A172 (cell line): ENCODE results near the gene AFF3. TPM values are rescaled to one million over a fixed set of nuclear protein-coding genes. Genes with fewer than 3 reads are reported as not detected.
A peak's percentile ranks its signal among the peaks of the same experiment; 100 is the strongest.
"Not testable (repeated sequence)": the region's sequence is repeated elsewhere in the genome, so short reads cannot be mapped to it uniquely, and the experiment has no call there.

Experiments used
- DNase-seq: peaks from one replicate; pipeline ENCODE4 v3.0.0-alpha.2; 2015; ENCODE audit warnings: low spot score
- total RNA-seq: library from RNA; depleted of rRNA; stranded (reverse); fragments of >200 nt; shearing (Covaris generic); gene quantifications from 2 replicates; pipeline ENCODE4 v1.2.3, GENCODE V29; 2014

Gene AFF3
- total RNA-seq, 1 experiment from 2014 or later = 1.9 TPM

DNA sequence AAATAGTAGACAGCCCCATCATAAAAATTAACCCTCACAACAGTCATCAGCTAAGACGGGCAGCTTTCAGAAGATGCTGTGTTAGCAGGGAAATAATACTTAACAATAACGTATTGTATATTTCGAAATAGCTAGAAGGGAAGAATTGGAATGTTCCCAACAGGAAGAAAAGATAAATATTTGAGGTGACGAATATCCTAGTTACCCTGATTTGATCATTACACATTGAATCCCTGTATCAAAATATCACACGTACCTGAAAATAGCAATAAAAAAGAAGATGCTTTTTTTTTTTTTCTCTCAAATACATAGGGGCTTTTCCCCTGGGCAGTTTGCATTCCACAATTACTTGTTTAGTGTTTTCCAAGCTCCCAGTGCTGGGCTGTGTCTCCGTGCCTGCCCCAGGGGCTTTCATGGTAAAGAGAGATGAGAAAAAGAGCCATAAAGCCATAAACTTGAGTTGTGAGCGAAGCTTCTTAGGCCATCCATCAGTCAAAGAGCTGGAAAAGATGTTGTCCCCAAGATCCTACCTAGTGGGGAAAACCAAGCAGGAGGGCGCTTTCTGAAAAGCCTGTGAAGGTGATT, 469.5 kb downstream of the AFF3 start:
- no peak for DNase-seq

DNA sequence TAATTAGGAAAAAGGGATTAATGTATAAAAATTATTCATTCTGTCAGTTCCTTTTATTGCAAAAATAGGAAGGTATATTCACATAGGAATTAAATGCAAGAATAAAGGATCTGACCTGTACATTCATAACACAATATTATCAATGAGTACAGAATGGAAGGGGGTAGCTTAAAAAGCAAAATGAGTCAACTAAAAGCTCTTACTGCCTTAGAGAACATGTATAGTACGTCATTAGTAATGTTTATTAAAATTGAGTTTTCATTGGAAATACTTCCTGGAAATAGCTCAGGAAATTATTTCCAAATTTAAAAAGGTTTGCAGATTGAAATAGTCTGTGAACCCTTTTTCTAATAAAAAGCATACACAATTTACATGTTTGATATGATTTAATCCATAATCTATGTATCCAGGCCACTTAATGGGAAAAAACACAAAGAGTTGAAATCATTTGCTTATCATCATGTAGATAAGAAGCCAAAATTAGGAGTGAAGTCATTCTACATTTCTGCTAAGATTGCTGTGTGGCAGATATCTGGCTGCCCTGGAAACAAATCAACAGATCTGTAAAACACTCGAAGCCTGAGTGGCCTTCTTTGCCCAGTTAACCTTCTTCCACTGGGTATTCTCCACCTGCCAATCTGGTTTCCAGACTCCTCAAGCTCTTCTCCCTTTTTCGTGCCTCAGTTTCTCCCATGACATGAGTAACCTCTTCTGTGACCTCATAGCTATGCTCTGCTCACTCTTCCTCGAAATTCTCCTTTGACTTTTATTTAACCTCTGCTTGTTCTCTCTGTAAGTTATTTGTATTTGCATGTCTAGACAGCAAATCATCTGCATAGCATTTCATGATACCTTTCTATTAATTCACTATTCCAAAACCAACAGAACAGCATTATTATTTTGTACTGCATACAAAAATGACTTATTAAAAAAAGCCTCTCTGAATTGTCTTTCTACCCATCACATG, 471.3 kb downstream of the AFF3 start:
- no peak for DNase-seq

DNA sequence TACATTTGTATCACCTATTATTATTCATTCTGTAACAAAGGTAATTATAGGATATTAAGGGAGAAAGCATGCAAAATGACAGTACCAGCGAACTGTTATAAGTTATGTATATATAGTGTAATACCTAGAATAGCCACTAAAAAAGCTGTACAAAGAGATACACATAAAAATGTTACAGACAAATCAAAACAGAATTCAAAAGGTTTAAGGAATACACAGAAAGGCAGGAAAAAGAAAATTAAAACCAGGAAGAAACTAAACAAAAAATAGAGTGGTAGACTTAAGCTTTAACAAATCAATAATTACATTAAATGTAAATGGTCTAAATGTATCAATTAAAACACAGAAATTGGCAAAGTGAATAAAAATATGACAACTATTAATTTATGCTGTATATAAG, 476.1 kb downstream of the AFF3 start:
- DNase-seq = no peak

DNA sequence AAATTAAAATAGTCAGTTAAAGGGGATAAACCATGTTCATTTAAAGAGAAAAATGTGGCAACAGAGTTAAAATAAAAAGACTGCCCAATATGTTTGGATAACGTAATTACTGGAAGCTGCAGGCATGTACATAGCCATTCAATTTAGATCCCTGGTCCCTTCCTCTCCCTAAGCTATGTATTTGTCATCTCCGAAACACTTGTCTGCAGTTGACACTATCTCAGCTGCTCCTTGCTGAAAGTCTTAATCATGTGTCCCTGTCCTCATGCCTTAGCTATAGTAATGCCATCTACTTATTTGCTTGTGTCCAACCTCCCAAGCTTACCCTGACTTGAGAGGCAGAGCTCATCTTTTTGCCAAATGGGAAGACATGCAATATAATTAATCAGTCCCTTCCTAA, 478.7 kb downstream of the AFF3 start:
- no peak for DNase-seq

DNA sequence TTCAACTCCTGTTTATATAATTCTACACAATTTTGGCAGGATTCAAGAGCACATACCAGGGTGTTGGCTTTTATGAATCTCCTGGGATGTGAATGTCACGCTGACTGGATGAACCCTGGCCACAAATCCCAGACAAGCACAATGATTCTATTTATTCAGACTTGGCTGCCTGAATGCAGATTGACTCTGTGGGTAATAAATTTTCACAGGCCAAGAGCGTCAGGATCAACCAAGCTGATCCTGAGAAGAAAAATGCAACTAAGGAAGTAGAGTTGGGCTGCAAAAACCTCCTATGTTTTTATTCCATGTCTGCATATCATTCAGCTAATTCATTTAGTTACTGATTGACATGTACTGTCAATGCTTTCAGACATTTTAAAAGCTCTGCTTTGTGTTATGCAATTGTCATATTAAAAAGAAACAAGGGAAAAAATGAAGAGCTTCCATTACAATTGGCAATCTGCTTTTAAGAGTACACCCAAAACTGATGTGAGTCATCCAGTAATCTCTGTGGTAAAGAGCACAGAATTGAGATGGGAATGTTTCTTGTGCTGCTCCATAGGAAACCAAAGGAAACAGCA, 479.5 kb downstream of the AFF3 start:
- peak; percentile 92 for DNase-seq

DNA sequence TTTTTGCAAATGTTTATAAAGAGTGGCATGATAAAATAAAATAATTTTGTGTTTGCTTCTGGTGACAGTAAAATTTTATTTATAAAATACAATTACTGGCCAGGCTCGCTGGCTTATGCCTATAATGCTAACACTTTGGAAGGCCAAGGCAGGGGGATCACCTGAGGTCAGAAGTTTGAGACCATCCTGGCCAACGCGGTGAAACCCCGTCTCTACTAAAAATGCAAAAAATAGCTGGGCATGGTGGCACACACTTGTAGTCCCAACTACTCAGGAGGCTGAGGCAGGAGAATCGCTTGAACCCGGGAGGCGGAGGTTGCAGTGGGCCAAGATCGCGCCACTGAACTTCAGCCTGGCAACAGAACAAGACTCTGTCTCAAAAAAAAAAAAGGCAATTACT, 480.6 kb downstream of the AFF3 start:
- DNase-seq = not testable (repeated sequence)

DNA sequence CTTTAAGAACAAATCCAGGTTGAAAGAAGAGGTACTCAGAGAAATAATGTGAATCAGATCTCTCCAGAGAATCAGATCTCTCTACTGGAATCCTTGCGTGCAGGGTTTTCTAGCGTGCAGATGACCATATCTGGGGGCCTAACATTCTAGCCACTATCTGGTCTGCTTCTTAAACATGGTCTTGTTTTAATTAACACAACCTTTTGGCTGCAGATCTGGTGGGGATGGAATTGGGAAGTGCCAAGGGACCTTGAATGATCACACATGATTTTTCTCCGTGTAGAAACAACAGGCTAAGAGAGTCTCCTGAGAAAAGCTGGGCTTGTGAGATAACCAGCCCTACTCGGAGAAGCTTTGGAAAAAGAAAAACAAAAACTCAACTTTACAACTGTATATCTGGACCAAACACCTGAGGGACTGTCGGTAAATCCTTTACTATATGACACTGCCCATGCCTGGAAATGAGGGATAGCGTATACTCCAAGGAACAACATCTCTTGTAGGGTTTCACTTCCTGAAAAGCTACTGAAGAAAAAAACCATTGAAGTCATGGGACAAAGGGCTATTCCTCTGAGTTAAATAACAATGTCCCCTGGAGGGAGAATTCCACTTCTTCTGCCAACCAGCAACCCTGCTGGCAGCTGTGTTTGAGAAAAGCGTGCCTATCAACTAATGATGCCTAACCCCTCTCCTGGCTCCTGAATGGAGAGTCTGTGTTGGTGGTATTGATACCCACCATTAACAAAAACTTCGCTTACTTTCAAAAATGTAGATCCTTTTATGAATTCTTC, 481.6 kb downstream of the AFF3 start:
- DNase-seq = no peak

DNA sequence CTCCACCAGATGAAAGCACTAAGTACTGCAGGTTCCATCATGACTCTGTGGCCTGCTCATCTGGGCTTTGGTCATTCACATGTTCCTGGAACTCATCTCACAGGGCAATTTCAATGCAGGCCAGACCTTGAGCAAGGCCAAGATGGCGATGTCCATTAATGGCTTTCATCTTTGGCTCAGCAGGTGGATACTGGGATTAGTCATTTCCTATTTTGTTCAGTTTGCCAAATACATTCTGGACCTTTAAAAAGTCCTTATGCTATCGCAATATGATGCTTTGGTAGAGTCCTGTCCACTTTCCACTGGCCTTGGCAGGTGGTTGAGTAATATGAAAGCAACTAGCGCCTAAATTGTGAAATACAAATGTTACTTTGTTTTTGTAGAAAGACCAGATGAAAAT, 482.5 kb downstream of the AFF3 start:
- DNase-seq = peak; percentile 67

DNA sequence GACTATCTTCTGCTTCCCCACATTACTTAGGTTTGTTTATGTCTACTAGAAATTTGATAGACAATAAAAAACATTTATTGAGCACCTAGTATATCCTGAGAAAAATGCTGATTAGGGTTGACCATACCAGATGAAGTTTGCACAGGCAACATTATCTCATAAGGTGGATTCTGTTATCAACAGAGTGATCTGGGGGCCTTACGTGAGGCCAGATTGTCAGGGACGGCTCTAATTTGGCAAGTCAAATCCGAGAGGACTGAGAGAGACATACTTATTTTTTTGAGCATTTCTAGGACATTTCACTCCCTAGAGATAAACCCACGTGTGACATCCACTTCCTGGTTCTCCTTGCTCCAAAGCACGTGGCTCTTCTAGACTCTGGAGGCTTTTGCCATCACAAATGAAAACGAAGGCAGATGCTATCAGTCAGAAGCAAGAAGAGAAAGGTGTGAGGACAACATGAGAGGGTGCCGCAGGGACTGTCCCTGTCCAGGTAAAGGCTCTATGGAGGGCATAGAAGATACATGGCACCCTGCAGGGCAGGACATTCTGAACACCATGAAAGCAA, 484.6 kb downstream of the AFF3 start:
- no peak for DNase-seq

DNA sequence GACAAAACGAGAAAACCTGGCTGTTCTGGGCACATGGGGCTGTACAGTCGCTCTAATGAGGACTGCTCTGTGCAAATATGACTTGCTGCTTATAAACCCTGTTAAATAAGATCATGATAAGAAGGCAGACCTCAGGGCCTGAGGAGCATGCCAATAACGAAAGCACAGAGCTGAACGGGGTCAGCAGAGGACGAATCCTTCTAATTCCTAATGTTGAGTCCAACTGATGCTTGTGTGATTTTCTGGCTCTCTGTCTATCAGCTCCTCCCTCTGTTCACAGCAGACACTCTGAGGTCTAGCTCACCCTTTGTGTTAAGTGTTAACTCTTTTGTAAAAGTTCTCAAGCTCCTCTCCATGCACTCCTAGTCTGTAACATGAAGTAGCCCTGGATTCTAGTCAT, 485.4 kb downstream of the AFF3 start:
- no peak for DNase-seq

DNA sequence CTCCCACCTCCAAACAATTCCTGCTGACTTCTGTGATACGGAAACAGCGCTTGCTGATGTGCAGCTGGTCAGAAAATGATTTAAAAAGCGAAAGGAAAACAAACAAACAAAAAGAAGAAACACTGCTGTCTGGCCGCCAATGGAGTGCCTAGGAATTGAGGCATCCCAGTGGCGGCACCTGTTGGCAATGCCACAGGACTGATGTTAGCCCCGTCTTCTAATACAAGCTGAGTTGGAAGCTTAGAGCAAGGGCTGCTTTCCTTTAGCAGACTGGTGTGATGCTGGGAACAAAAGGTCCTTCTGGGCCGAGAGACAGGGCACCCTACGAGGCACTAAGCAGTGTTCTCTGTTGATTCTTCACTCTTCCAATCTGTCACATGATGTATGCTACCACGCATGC, 489.0 kb downstream of the AFF3 start:
- DNase-seq = no peak

DNA sequence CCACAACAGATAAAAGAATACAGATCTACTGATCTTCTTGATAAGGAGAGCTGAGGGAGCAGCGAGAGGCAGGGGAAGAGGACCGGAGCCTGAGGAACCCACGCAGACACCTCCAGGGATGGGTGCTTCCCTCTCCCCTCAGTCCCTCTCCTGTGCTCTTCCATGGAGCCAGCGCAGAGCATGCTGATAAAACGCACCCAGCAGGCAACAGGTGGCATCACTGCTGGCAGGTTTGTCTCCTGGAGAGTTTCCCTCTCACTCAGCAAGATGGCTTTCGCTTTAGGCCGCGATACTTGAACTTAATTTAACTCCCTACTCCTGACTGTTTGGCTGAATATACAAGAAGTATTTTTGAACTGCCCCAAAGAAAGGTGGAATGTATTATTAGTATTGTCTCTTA, 489.5 kb downstream of the AFF3 start:
- DNase-seq = no peak

DNA sequence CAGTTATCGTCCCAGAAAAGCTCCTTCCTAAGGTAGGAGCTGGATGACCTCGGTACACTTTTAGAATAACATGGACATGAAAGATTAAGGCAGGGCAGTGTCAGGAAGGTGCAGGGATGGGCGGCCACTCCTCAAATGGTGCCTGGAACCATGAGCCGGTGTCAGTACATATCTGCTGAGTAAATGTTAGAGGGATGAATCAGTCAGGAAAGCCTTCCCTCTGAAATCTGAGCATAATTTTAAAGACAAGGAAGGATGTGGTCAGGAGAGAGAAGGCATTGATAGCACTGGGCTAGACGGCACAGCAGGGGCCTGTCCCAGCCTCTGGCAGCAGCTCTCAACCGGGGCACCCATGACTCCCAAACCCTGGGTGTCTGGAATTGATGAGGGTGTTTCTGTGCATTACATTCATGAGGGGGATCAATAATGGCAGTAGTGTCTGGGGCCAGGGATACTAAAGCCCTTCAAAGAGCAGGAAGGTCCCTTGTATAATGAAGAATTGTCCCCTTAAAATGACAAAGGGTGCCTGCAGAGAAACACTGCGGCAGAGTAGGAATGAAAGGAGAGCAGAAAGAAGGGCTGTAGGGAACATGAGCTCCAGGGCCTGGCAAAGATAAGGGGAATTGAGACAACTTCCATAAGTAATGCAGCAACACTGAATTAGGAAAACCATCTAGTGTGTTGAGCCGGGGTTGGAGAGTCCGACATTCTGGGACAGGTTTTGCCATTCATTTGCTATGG, 490.3 kb downstream of the AFF3 start:
- peak; percentile 88 for DNase-seq

DNA sequence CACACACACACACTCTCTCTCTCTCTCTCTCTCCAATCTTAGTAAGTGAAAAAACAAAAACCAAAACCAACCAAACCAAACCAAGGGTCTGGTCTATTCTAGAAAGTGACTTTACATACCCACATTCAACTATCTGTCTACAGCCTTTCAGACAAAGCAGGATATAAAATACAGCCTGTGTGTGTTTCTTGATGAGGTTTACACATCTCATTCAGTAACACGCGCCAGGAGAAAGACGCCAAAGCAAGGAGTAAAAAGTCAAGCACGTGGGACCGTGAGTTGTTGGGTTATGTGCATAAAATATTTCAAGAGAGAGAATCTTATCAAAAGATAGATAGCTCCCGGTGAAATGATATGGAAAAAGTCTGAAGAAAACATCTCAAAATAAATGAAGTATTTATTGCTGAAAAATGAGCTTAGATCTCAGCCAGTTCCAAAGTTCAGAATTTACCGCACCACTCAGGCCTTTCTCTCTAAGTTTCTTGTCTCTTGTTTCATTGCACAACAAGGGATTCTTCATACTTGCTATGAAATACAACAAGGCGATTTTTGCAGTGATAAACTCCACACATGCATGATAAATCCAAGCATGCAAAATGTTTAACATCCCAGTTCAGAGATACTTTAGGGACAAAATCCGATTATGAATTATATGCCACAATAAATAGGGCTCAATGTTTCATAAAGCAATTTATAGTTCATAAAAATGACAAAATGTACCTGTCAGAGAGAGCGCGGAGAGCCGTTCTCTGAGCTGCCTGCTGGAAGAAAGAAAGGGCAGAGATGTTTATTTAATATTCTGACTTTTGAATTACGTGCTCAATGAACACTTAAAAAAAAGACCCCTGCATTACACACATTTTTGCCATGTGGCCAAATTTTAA, 493.2 kb downstream of the AFF3 start:
- DNase-seq = no peak

DNA sequence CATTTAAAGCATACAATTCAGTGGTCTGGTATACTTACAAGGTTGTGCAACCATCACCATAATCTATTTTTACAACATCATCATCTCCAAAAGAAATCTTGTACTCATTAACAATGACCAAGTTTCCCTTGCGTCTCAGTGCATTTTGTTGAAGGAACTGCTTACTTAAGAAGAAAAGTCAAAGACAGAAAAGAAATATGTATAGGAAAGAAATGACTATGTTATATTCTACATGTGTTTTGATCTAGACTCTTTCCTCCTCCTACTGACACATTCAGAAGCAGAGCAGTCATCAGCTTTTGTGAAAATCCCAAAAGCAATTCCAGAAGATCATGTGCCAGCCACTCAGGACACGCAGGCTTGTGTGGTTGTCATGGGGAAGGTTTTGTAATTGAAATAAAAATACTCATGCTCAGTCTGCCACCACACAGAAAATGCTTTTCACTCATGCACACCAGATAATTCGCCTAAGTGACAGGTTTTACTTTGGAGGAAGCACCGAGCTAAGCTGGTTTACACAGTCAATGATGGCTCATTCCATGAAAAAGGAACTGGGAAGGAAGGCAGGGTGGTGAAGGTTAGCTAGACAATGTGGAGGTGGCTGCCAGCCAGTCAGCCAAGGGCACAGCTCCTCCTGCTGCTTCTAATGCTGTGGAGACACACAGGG, 494.1 kb downstream of the AFF3 start:
- DNase-seq = no peak

DNA sequence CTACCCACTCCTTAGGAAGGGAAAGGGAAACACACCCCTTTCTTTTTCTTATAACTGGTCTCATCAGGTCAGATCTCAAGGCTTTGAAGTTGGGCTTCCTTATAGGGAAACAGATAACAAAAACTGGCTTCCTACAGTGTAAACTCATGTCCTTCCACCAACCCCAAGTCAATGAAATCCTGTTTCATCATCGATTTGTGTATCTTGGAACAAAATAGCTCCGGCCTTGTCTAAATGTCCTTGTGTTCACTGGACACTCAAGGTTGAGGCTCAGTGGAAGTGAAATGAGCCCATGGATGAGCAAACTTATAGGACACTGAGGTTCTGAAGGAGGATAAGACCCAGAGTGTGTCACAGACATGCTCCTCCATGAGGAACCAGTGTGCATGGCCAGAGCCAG, 496.4 kb downstream of the AFF3 start:
- no peak for DNase-seq

DNA sequence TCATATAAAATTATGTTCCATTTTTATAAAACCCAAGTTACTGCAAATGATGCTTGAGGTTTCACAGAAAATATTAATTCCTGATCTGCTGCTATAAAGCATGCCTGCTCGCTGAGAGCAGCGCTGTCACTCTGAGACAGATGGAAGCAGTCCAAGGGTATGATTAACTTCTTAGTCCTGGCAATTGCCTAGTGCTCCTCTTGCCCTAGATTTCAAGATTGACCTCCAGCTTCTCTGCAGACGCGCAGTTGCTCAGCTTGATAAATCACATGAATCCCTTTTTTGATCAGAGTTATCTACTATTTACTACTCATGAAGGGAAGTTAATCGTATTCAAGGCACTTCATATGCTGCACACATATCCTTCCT, 498.0 kb downstream of the AFF3 start:
- no peak for DNase-seq

DNA sequence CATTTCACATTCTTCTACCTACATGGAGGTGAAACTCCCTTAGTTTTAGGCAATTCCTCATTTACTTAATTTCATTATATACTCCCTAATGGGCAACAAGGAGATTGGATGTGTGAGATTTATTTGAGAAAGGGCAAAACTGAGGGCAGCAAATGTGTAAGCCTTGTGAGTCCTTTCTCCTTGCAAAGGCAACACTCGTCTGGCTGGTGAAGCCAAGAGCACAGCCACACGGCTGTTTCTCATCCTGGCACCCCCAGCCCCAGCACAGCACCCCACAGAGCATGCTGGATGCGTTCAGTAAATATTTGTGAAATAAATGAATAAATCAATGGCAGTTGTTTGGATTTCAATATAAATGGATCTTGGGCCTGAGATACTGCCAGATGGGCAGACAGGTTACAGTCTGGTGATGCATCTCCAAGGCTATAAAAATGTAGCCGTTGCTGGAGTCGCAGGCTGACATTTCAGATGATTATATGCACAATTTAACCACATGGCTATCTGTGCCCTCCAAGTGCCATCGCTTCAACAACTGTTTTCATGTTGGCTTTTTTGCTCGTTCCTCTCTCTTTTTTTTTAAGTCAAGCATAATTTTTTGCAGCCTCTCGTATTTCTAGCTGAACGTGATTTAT, 498.5 kb downstream of the AFF3 start:
- DNase-seq = no peak

DNA sequence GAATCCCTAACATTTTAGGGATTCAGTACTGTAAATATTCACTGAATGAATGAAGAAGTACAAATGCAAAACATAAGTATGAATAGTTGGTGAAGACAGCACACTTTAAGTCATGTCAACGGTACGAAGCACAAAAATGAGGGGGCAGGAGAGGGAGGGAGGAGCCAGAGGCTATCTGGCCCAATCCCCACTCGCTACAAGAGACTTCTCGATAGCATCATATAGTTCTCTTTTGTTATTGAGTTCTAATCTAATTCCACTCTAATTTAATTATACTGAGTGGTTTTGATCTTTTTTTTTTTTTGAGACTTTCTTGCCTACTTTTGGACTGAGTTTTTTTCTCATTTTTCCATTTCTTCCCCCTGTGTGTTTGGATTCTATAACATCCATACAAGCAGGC, 500.4 kb downstream of the AFF3 start:
- no peak for DNase-seq
